H1 (cell line): ENCODE results near the gene JAKMIP1. TPM values are rescaled to one million over a fixed set of nuclear protein-coding genes. Genes with fewer than 3 reads are reported as not detected.

Source experiments
- CTCF ChIA-PET: fragments of 300-600 bp; sonication (Branson Sonifier 250); formaldehyde crosslinking; loops from one replicate; lab custom pipeline; 2021; ENCODE audit not compliant: partially characterized antibody; lab: Charles Lee
- POLR2A ChIA-PET: fragments of 300-600 bp; sonication (Branson Sonifier 250); formaldehyde crosslinking; loops from one replicate; lab custom pipeline; 2021; ENCODE audit warnings: inconsistent platforms; ENCODE audit not compliant: partially characterized antibody; lab: Charles Lee
- DNase-seq, 2 experiments: peaks; one replicate each; pipeline versions ENCODE4 v3.0.0 to v3.0.0-alpha.2; 2010 to 2022; ENCODE audit warnings: low spot score in 2 of 2, low read depth in 1 of 2, mixed read lengths in 1 of 2
- FAIRE-seq: peaks from 2 replicates; lab custom pipeline; 2011; peaks lifted over from hg19 to GRCh38; lab: Jason Lieb, UNC
- H2AFZ ChIP-seq: 2 replicates; pipeline ENCODE4 v1.8.1; 2012; ENCODE audit warnings: low read length, inconsistent platforms
- H2AK5ac ChIP-seq: 2 replicates; pipeline ENCODE4 v1.6.1; 2013; ENCODE audit warnings: low read depth, low read length
- H2BK120ac ChIP-seq: replicated peaks from 2 replicates; pipeline ENCODE3; 2013; ENCODE audit warnings: low read depth, low read length, inconsistent platforms
- H2BK12ac ChIP-seq: 2 replicates; pipeline ENCODE4 v1.6.1; 2013; ENCODE audit warnings: low read depth, low read length
- H2BK15ac ChIP-seq: 2 replicates; pipeline ENCODE4 v1.6.1; 2013; ENCODE audit warnings: low read length
- H2BK20ac ChIP-seq: 2 replicates; pipeline ENCODE4 v1.6.1; 2013; ENCODE audit warnings: low read length
- H2BK5ac ChIP-seq: 2 replicates; pipeline ENCODE4 v1.6.1; 2013; ENCODE audit warnings: low read depth, low read length
- H3K14ac ChIP-seq: 2 replicates; pipeline ENCODE4 v1.6.1; 2013; ENCODE audit warnings: inconsistent platforms; ENCODE audit not compliant: insufficient read length
- H3K18ac ChIP-seq: 2 replicates; pipeline ENCODE4 v1.6.1; 2013; ENCODE audit warnings: low read length; ENCODE audit errors: extremely low read depth
- H3K23ac ChIP-seq: 2 replicates; pipeline ENCODE4 v1.6.1; 2013; ENCODE audit warnings: inconsistent platforms; ENCODE audit not compliant: insufficient read length
- H3K23me2 ChIP-seq: 2 replicates; pipeline ENCODE4 v1.6.1; 2013; ENCODE audit warnings: low read depth, low read length
- H3K27ac ChIP-seq: 2 replicates; pipeline ENCODE4 v1.6.1; 2011; ENCODE audit warnings: low read depth, low read length, inconsistent platforms
- H3K27me3 ChIP-seq, 4 experiments: replicated peaks in 1 of 4; 1 replicate in 1 of 4; 2 replicates in 3 of 4; pipeline versions ENCODE4 v1.6.1 to v1.8.1; 2011 to 2013; ENCODE audit warnings: low read length in 3 of 4, mild to moderate bottlenecking in 3 of 4, inconsistent platforms in 2 of 4, mixed read lengths in 2 of 4, moderate library complexity in 1 of 4; ENCODE audit not compliant: control insufficient read depth in 3 of 4, insufficient read depth in 3 of 4; ENCODE audit errors: extremely low read depth in 1 of 4
- H3K36me3 ChIP-seq, 4 experiments: 2 replicates each; pipeline versions ENCODE4 v1.6.1 to v1.8.1; 2011 to 2013; ENCODE audit warnings: mild to moderate bottlenecking in 4 of 4, low read length in 3 of 4, moderate library complexity in 2 of 4, control low read depth in 1 of 4, inconsistent platforms in 1 of 4; ENCODE audit not compliant: insufficient read depth in 4 of 4, control insufficient read depth in 2 of 4
- H3K4ac ChIP-seq: replicated peaks from 2 replicates; pipeline ENCODE3; 2013; ENCODE audit warnings: low read length, low read depth, mixed read lengths, inconsistent platforms; ENCODE audit not compliant: insufficient read length
- H3K4me1 ChIP-seq, 4 experiments: replicated peaks in 1 of 4; 1 replicate in 1 of 4; 2 replicates in 3 of 4; pipeline versions ENCODE4 v1.6.1 to v1.8.1; 2011 to 2013; ENCODE audit warnings: low read length in 3 of 4, inconsistent platforms in 2 of 4, mixed read lengths in 1 of 4; ENCODE audit not compliant: insufficient read depth in 4 of 4, control insufficient read depth in 3 of 4
- H3K4me2 ChIP-seq, 2 experiments: 2 replicates each; pipeline versions ENCODE4 v1.6.1 to v1.8.1; 2011 to 2013; ENCODE audit warnings: low read depth in 2 of 2, low read length in 2 of 2, control low read depth in 1 of 2, inconsistent platforms in 1 of 2, mild to moderate bottlenecking in 1 of 2; ENCODE audit not compliant: insufficient read depth in 1 of 2
- H3K4me3 ChIP-seq, 4 experiments: fragments of 200-600, 300-600 bp in 1 of 4; sonication (generic), shearing (Covaris generic), sonication (Bioruptor Twin) in 1 of 4; 2 replicates each; pipeline versions ENCODE4 v1.5.1 to v1.8.1; 2011 to 2016; ENCODE audit warnings: low read length in 4 of 4, low read depth in 3 of 4, control low read depth in 2 of 4, inconsistent platforms in 2 of 4, mild to moderate bottlenecking in 2 of 4, mixed read lengths in 1 of 4, moderate library complexity in 1 of 4; ENCODE audit not compliant: insufficient read depth in 2 of 4; ENCODE audit errors: extremely low read depth in 1 of 4
- H3K56ac ChIP-seq: replicated peaks from 2 replicates; pipeline ENCODE3; 2013; ENCODE audit warnings: low read depth, mild to moderate bottlenecking, mixed read lengths, low read length, inconsistent platforms; ENCODE audit not compliant: insufficient read length
- H3K79me1 ChIP-seq: 2 replicates; pipeline ENCODE4 v1.6.1; 2013; ENCODE audit warnings: low read depth, low read length, control low read depth
- H3K79me2 ChIP-seq, 2 experiments: 2 replicates each; pipeline versions ENCODE4 v1.6.1 to v1.8.1; 2012 to 2013; ENCODE audit warnings: low read length in 2 of 2, mild to moderate bottlenecking in 2 of 2, inconsistent platforms in 1 of 2; ENCODE audit not compliant: insufficient read depth in 2 of 2, control insufficient read depth in 1 of 2
- H3K9ac ChIP-seq, 4 experiments: replicated peaks in 1 of 4; 1 replicate in 1 of 4; 2 replicates in 3 of 4; pipeline versions ENCODE4 v1.6.1 to v1.8.1; 2011 to 2013; ENCODE audit warnings: low read depth in 3 of 4, low read length in 3 of 4, control low read depth in 2 of 4, mild to moderate bottlenecking in 2 of 4, moderate library complexity in 2 of 4, inconsistent platforms in 1 of 4; ENCODE audit errors: extremely low read depth in 1 of 4
- H3K9me3 ChIP-seq, 2 experiments: 2 replicates each; pipeline versions ENCODE4 v1.6.1 to v1.8.1; 2012 to 2013; ENCODE audit warnings: mild to moderate bottlenecking in 2 of 2, moderate library complexity in 2 of 2, control low read depth in 1 of 2, inconsistent platforms in 1 of 2, low read depth in 1 of 2, low read length in 1 of 2, mixed read lengths in 1 of 2; ENCODE audit not compliant: insufficient read depth in 2 of 2
- H4K20me1 ChIP-seq, 2 experiments: replicated peaks in 1 of 2; 2 replicates each; pipeline versions ENCODE3 to v1.8.1; 2011 to 2013; ENCODE audit warnings: inconsistent platforms in 2 of 2, low read length in 2 of 2, mild to moderate bottlenecking in 1 of 2; ENCODE audit not compliant: insufficient read depth in 2 of 2, control insufficient read depth in 1 of 2
- H4K5ac ChIP-seq: 2 replicates; pipeline ENCODE4 v1.6.1; 2013; ENCODE audit warnings: low read length, low read depth, mixed read lengths, inconsistent platforms; ENCODE audit not compliant: insufficient read length
- H4K8ac ChIP-seq: 2 replicates; pipeline ENCODE4 v1.8.0; 2013; ENCODE audit warnings: mild to moderate bottlenecking, moderate library complexity, low read length, inconsistent platforms; ENCODE audit not compliant: insufficient read depth; ENCODE audit errors: extremely low read depth
- H4K91ac ChIP-seq: replicated peaks from 2 replicates; pipeline ENCODE3; 2013; ENCODE audit warnings: low read length, mixed read lengths, inconsistent platforms; ENCODE audit not compliant: insufficient read length
- ATF3 ChIP-seq: IDR thresholded peaks from 2 replicates; pipeline ENCODE4 v1.6.1; 2011; ENCODE audit warnings: low read depth, mild to moderate bottlenecking, low read length; ENCODE audit not compliant: insufficient read depth
- BCL11A ChIP-seq, 2 experiments: IDR thresholded peaks; one replicate each; pipeline ENCODE4 v1.6.1; 2011; ENCODE audit warnings: low read depth in 2 of 2, low read length in 2 of 2, mild to moderate bottlenecking in 2 of 2
- BRCA1 ChIP-seq: IDR thresholded peaks from 2 replicates; pipeline ENCODE4 v1.6.1; 2012; ENCODE audit warnings: low read depth, low read length, improper control_type of control experiment
- CHD1 ChIP-seq: IDR thresholded peaks from 2 replicates; pipeline ENCODE4 v1.6.1; 2012; ENCODE audit warnings: low read depth, low read length, improper control_type of control experiment
- EP300 ChIP-seq, 2 experiments: IDR thresholded peaks; 1 replicate in 1 of 2; 2 replicates in 1 of 2; pipeline ENCODE4 v1.6.1; 2011 to 2012; ENCODE audit warnings: low read depth in 2 of 2, low read length in 2 of 2, mild to moderate bottlenecking in 2 of 2, borderline replicate concordance in 1 of 2, inconsistent platforms in 1 of 2, moderate library complexity in 1 of 2
- GABPA ChIP-seq: IDR thresholded peaks from 2 replicates; pipeline ENCODE4 v1.6.1; 2011; ENCODE audit warnings: mild to moderate bottlenecking, low read length, moderate library complexity, borderline replicate concordance; ENCODE audit not compliant: insufficient read depth
- NANOG ChIP-seq: IDR thresholded peaks from 2 replicates; pipeline ENCODE4 v1.6.1; 2011; ENCODE audit warnings: low read length, low read depth, mild to moderate bottlenecking, inconsistent platforms; ENCODE audit not compliant: insufficient read depth, poor library complexity, severe bottlenecking
- RFX5 ChIP-seq: IDR thresholded peaks from 2 replicates; pipeline ENCODE4 v1.6.1; 2011; ENCODE audit warnings: low read depth, low read length, improper control_type of control experiment, borderline replicate concordance
- SUZ12 ChIP-seq: fragments of 200-600 bp; sonication (generic); IDR thresholded peaks from 2 replicates; pipeline ENCODE4 v1.6.1; 2012; ENCODE audit warnings: mild to moderate bottlenecking, inconsistent platforms, low read length, moderate library complexity, mixed read lengths
- YY1 ChIP-seq: IDR thresholded peaks from 2 replicates; pipeline ENCODE4 v1.6.1; 2011; ENCODE audit warnings: low read depth, mild to moderate bottlenecking, low read length
- ZNF274 ChIP-seq: IDR thresholded peaks from 2 replicates; pipeline ENCODE4 v1.7.0; 2012; ENCODE audit warnings: low read length, borderline replicate concordance; ENCODE audit errors: extremely low read depth
- WGBS, 2 experiments: shearing (Covaris generic) in 1 of 2; methylation state at CpG; one replicate each; pipeline versions ENCODE4 v1.1.6 to v1.1.7; 2013 to 2015; ENCODE audit warnings: low lambda C conversion rate in 2 of 2, mixed read lengths in 2 of 2, inconsistent platforms in 1 of 2, low coverage in 1 of 2, missing lambda C conversion rate in 1 of 2; ENCODE audit not compliant: insufficient replicate concordance in 2 of 2, insufficient coverage in 1 of 2, insufficient read length in 1 of 2; ENCODE audit errors: extremely low coverage in 1 of 2, missing lambda C conversion rate in 1 of 2; 5-methylcytosine and 5-hydroxymethylcytosine counted together
- polyA plus RNA-seq, 7 experiments: library from polyadenylated mRNA; depleted of rRNA in 3 of 7; stranded (reverse) in 5 of 7; unstranded in 2 of 7; fragments of >200 nt in 5 of 7; fragments of 200-250 nt in 2 of 7; gene quantifications; 1 replicate in 5 of 7; 2 replicates in 1 of 7; 4 replicates in 1 of 7; pipeline versions ENCODE4 v1.2.1 to v1.2.3, GENCODE V29; 2011 to 2013; ENCODE audit warnings: missing spikeins in 2 of 7, mixed read lengths in 2 of 7
- total RNA-seq: library from RNA; stranded (reverse); fragmentation: NEBNext Ultra II Directional; extraction: Animal tissue kit (Norgen Biotek cat#: 25700); gene quantifications from 2 replicates; pipeline ENCODE4 v1.2.1, GENCODE V29; 2021
- TF ChIP-seq, protein P1 (sequence below): IDR thresholded peaks from 2 replicates; pipeline ENCODE4 v1.6.1; 2011; ENCODE audit warnings: low read length, improper control_type of control experiment

JAKMIP1 gene
- total and polyA plus RNA-seq, 2 of the 8 experiments (the other 6 are each of a cell fraction or from before 2014, with no cell fraction given): 2.5 to 4.4 TPM

GRCh38 chr4:6192245-6192644 is 8.1 kb downstream of the JAKMIP1 start:
- peaks cover 0 to 4% of the 10 kb centered on the region in 2 experiments for H4K20me1 ChIP-seq
- DNase-seq: no peak
- H2BK120ac ChIP-seq: no peak overlapping the region
- H3K9ac ChIP-seq: no peak overlapping the region
- H2BK12ac ChIP-seq: no peak overlapping the region
- no peak overlapping the region for H2BK5ac ChIP-seq
- ChIA-PET CTCF (interaction anchor here (0.6 to 2.0 kb wide), 7 partner anchors 11 to 223 kb away, joined by 3 to 6 read pairs (median 3); no protein-coding TSS in a partner anchor), POLR2A (no interaction called here)
- no peaks in the 10 kb centered on the region; a peak in 1 of 8 replicates for H3K36me3 ChIP-seq
- no peaks in the 10 kb centered on the region for H3K79me2 ChIP-seq
- no peak overlapping the region for H2AK5ac ChIP-seq
- H2BK20ac ChIP-seq: no peak overlapping the region
- H2AFZ ChIP-seq: no peak overlapping the region
- H3K56ac ChIP-seq: no peak overlapping the region
- H3K18ac ChIP-seq: no peak overlapping the region
- peak overlapping the region; percentile 37 for H3K4ac ChIP-seq
- H3K4me2 ChIP-seq: no peak overlapping the region
- H3K14ac ChIP-seq: no peak overlapping the region
- H4K91ac ChIP-seq: no peak overlapping the region
- WGBS, 2 experiments: 88% methylated on average over 9 of the region's 9 CpGs; no CpG with 5 or more reads in 1 of the 2 experiments
- no peak overlapping the region for H2BK15ac ChIP-seq
- no peaks in the 10 kb centered on the region for H3K9me3 ChIP-seq
- no peak overlapping the region for H4K8ac ChIP-seq
- H3K27ac ChIP-seq: no peak overlapping the region
- no peak overlapping the region for H3K23ac ChIP-seq
- no peaks in the 10 kb centered on the region; the same call in 1 of the 2 replicates for H3K79me1 ChIP-seq
- peaks cover 1 to 23% (median 13%) of the 10 kb centered on the region in 4 experiments for H3K4me1 ChIP-seq
- no peak overlapping the region for H4K5ac ChIP-seq
- H3K27me3 ChIP-seq: 0 out of 7 replicates have a peak, but pooled peaks cover 0 to under 1% (median 0%) of the 10 kb centered on the region in 4 experiments
- no peak for FAIRE-seq
- H3K4me3 ChIP-seq: no peak overlapping the region
- H3K23me2 ChIP-seq: no peaks in the 10 kb centered on the region; the same call in 1 of the 2 replicates
- TF ChIP-seq NANOG (no peak), GABPA (no peak), YY1 (no peak), BCL11A (IDR thresholded peaks at IDR 0.05; ENCODE audit: low read depth in 2 of 2, low read length in 2 of 2) (no peak), CHD1 (no peak), BRCA1 (no peak), ZNF274 (no peak), SUZ12 (no peak), EP300 (IDR thresholded peaks at IDR 0.05; ENCODE audit: borderline replicate concordance in 1 of 2, low read depth in 2 of 2, low read length in 2 of 2) (no peak), RFX5 (no peak), ATF3 (no peak)
- TF ChIP-seq, protein P1, sequence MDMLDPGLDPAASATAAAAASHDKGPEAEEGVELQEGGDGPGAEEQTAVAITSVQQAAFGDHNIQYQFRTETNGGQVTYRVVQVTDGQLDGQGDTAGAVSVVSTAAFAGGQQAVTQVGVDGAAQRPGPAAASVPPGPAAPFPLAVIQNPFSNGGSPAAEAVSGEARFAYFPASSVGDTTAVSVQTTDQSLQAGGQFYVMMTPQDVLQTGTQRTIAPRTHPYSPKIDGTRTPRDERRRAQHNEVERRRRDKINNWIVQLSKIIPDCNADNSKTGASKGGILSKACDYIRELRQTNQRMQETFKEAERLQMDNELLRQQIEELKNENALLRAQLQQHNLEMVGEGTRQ: no peak
